ENCODE measurements around the gene ROBO2. TPM values are rescaled to one million over a fixed set of nuclear protein-coding genes. Genes with fewer than 3 reads are reported as not detected.

Gene ROBO2, protein sequence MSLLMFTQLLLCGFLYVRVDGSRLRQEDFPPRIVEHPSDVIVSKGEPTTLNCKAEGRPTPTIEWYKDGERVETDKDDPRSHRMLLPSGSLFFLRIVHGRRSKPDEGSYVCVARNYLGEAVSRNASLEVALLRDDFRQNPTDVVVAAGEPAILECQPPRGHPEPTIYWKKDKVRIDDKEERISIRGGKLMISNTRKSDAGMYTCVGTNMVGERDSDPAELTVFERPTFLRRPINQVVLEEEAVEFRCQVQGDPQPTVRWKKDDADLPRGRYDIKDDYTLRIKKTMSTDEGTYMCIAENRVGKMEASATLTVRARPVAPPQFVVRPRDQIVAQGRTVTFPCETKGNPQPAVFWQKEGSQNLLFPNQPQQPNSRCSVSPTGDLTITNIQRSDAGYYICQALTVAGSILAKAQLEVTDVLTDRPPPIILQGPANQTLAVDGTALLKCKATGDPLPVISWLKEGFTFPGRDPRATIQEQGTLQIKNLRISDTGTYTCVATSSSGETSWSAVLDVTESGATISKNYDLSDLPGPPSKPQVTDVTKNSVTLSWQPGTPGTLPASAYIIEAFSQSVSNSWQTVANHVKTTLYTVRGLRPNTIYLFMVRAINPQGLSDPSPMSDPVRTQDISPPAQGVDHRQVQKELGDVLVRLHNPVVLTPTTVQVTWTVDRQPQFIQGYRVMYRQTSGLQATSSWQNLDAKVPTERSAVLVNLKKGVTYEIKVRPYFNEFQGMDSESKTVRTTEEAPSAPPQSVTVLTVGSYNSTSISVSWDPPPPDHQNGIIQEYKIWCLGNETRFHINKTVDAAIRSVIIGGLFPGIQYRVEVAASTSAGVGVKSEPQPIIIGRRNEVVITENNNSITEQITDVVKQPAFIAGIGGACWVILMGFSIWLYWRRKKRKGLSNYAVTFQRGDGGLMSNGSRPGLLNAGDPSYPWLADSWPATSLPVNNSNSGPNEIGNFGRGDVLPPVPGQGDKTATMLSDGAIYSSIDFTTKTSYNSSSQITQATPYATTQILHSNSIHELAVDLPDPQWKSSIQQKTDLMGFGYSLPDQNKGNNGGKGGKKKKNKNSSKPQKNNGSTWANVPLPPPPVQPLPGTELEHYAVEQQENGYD (N-terminal part only)
- 1.0 and 2.8 TPM in 2 replicates for total RNA-seq

DNA sequence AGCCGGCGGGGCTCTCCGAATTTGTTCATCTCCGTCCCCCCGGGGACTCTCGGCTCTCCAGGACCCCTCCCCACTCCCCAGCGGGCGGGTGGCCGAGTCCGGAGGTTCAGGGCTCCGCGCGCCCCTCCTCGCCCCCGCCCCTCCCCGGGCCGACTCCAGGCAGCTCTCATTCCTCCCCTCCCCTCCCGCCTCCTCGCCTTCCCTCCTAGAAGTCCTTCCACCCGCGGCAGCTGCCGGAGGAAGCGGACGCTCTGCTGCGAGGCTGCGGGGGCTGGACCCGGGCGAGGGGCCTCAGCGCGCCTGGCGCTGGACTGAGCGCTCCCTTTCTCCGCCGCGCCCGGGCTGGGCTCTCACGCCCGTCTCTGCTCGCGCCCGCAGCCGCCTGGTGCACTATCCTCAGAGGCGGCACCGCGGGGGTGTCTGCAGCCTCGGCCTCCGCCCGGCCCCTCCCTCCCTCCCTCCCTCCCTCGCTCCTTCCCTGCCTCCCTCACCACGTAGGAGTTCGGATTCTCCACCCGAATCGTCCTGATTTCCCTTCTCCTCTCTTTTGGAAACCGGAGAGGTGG, at the start of gene ROBO2:
ROBO2 (plus strand) TSS at position 494 of the 566 bp plus-strand sequence. CDS start 687 bp downstream, outside the sequence.

Data from smooth muscle cell of trachea (primary cell).